ENCODE measurements around the gene SLC30A5. TPM values are rescaled to one million over a fixed set of nuclear protein-coding genes. Genes with fewer than 3 reads are reported as not detected.

Gene SLC30A5
- total RNA-seq, 1 experiment from 2014 or later, result 50.0 TPM

DNA sequence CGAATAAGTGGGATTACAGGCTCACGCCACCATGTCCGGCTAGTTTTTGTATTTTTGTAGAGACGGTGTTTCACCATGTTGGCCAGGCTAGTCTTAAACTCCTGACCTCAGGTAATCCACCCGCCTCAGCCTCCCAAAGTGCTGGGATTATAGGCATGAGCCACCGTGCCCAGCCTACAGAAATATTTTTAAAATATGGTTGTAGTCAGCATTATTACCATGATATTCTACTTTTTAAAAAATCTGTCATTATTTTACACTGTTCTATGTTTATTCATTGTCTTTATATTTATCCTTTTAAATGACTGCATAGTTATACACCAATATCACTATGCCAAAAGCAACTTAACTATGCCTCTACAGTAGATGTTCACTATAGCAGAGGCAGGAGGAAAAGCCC, 41.6 kb upstream of the SLC30A5 start:
- DNase-seq (ENCODE audit: low read depth, low spot score) (no peak), ATAC-seq (no peak)
- Histone ChIP-seq H2AFZ (ENCODE audit: low read depth, low read length, poor library complexity, severe bottlenecking) (no peak overlapping the region), H3K79me2 (ENCODE audit: insufficient read depth, low read length) (no peaks in the 10 kb centered on the region), H4K20me1 (ENCODE audit: insufficient read depth) (no peaks in the 10 kb centered on the region), H3K36me3 (ENCODE audit: control insufficient read depth in 1 of 2, insufficient read depth in 2 of 2, low read length in 2 of 2) (no peaks in the 10 kb centered on the region), H3K4me1 (ENCODE audit: control insufficient read depth in 1 of 2, insufficient read depth in 2 of 2, low read length in 2 of 2) (no peaks in the 10 kb centered on the region), H3K27ac (ENCODE audit: low read depth, low read length) (no peak overlapping the region), H3K9me3 (ENCODE audit: control insufficient read depth in 1 of 2, insufficient read depth in 1 of 2, low read depth in 1 of 2, low read length in 2 of 2) (no peaks in the 10 kb centered on the region), H3K27me3 (ENCODE audit: insufficient read depth, low read length) (no peaks in the 10 kb centered on the region), H3K9me2 (ENCODE audit: insufficient read depth) (no peaks in the 10 kb centered on the region), H3K4me3 (replicated peaks in 1 of 2; ENCODE audit: low read depth in 1 of 2, low read length in 2 of 2) (no peak overlapping the region), H3K9ac (ENCODE audit: low read length) (no peak overlapping the region), H3K4me2 (ENCODE audit: low read length) (no peak overlapping the region)
- TF ChIP-seq ZFX (IDR thresholded peaks at IDR 0.05), result no peak
- TF ChIP-seq RAD21 (IDR thresholded peaks at IDR 0.05; ENCODE audit: low read depth), result no peak
- no peak for TF ChIP-seq EGR1 (IDR thresholded peaks at IDR 0.05; ENCODE audit: low read depth)
- no peak for TF ChIP-seq FOSL1 (IDR thresholded peaks at IDR 0.05; ENCODE audit: low read depth)
- no peak for TF ChIP-seq SRF (IDR thresholded peaks at IDR 0.05; ENCODE audit: low read depth)
- no peak for TF ChIP-seq EZH2phosphoT487 (IDR thresholded peaks at IDR 0.05; ENCODE audit: borderline replicate concordance)
- no peak for TF ChIP-seq POLR2AphosphoS5 (IDR thresholded peaks at IDR 0.05; ENCODE audit: low read depth, low read length)
- ChIA-PET RAD21 (ENCODE audit: low non-redundant PET in 1 of 2, low total read pairs in 2 of 2, uncharacterized antibody in 2 of 2, unreplicated experiment in 2 of 2) (no interaction called here), CTCF (interaction anchor here (1.4 kb wide), 1 partner anchor 9 kb away, joined by 3 read pairs; no protein-coding TSS in a partner anchor), POLR2A (no interaction called here)
- intact Hi-C loops (cut with micrococcal nuclease), result no loop called here
- no TSS peak for BruUV-seq (replicated peaks)

DNA sequence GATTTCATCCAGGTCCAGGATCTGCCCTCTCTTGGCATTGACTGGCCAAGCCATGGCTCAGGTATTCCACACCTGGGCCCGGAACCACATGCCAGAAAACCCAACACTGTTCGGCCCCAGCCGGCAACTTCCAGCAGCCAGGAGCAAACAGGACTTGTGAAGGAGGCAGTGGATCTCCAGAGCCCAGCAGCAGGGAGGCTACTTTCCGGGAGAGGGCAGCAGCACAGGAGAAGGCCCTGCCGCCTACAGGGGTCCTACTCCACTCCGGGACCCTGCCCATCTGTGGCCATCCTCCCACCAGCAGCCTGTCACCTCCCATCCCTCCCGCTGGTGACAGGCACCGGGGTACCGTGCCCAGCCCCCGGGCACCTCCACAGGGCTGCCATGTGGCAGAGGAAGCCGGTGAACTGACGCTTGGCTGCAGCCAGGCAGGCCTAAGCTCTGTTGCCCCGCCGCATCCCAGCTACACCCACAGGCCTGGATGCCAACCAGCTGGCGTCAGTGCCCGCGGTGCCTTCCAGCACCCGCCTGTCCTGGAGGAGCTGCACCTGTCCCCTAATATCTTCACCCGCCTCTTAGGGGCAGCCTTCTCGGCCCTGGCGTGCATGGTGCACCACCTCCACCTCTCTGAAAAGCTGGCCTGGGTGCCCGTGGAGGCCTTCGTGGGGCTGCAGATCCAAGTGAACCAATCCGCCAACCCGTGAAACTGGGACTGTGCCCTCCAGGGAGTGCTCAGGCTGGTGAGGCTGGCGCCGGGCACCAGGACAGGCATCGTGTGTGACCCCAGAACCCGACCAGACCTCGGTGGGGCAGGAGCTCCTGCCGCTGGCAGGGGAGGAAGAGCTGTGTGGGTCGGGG, 18.9 kb upstream of the SLC30A5 start:
- DNase-seq (ENCODE audit: low read depth, low spot score) (no peak), ATAC-seq (no peak)
- BruUV-seq (replicated peaks), result no TSS peak
- RAD21 ChIA-PET (ENCODE audit: low non-redundant PET in 1 of 2, low total read pairs in 2 of 2, uncharacterized antibody in 2 of 2, unreplicated experiment in 2 of 2), result no interaction called here
- Histone ChIP-seq H3K4me3 (replicated peaks in 1 of 2; ENCODE audit: low read depth in 1 of 2, low read length in 2 of 2) (no peak overlapping the region), H3K79me2 (ENCODE audit: insufficient read depth, low read length) (no peaks in the 10 kb centered on the region), H3K36me3 (ENCODE audit: control insufficient read depth in 1 of 2, insufficient read depth in 2 of 2, low read length in 2 of 2) (no peaks in the 10 kb centered on the region), H3K9me2 (ENCODE audit: insufficient read depth) (no peaks in the 10 kb centered on the region), H3K9me3 (ENCODE audit: control insufficient read depth in 1 of 2, insufficient read depth in 1 of 2, low read depth in 1 of 2, low read length in 2 of 2) (no peaks in the 10 kb centered on the region), H3K4me2 (ENCODE audit: low read length) (no peak overlapping the region), H3K4me1 (ENCODE audit: control insufficient read depth in 1 of 2, insufficient read depth in 2 of 2, low read length in 2 of 2) (peaks cover 2 to 5% of the 10 kb centered on the region in 2 experiments; a peak in 2 of 4 replicates), H4K20me1 (ENCODE audit: insufficient read depth) (no peaks in the 10 kb centered on the region), H3K9ac (ENCODE audit: low read length) (no peak overlapping the region), H3K27me3 (ENCODE audit: insufficient read depth, low read length) (no peaks in the 10 kb centered on the region), H2AFZ (ENCODE audit: low read depth, low read length, poor library complexity, severe bottlenecking) (no peak overlapping the region), H3K27ac (ENCODE audit: low read depth, low read length) (no peak overlapping the region)
- POLR2A ChIA-PET, result no interaction called here
- CTCF ChIA-PET, result no interaction called here
- TF ChIP-seq EGR1 (IDR thresholded peaks at IDR 0.05; ENCODE audit: low read depth) (no peak), SP1 (IDR thresholded peaks at IDR 0.05; ENCODE audit: low read depth) (no peak), ZBTB33 (IDR thresholded peaks at IDR 0.05; ENCODE audit: extremely low read depth, insufficient replicate concordance, low read length) (no peak), ELF1 (IDR thresholded peaks at IDR 0.05; ENCODE audit: borderline replicate concordance, low read depth) (no peak), ATF3 (IDR thresholded peaks at IDR 0.05) (no peak), POLR2AphosphoS5 (IDR thresholded peaks at IDR 0.05; ENCODE audit: low read depth, low read length) (no peak), JUND (IDR thresholded peaks at IDR 0.05) (no peak)
- TF ChIP-seq, protein P1, sequence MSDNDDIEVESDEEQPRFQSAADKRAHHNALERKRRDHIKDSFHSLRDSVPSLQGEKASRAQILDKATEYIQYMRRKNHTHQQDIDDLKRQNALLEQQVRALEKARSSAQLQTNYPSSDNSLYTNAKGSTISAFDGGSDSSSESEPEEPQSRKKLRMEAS (IDR thresholded peaks at IDR 0.05), result no peak
- intact Hi-C loops (cut with micrococcal nuclease), result loop anchor here (1.0 to 10.0 kb wide), 2 partner anchors 26 to 50 kb away; no protein-coding TSS in a partner anchor
